ENCODE measurements around the gene EEFSEC.

DNA sequence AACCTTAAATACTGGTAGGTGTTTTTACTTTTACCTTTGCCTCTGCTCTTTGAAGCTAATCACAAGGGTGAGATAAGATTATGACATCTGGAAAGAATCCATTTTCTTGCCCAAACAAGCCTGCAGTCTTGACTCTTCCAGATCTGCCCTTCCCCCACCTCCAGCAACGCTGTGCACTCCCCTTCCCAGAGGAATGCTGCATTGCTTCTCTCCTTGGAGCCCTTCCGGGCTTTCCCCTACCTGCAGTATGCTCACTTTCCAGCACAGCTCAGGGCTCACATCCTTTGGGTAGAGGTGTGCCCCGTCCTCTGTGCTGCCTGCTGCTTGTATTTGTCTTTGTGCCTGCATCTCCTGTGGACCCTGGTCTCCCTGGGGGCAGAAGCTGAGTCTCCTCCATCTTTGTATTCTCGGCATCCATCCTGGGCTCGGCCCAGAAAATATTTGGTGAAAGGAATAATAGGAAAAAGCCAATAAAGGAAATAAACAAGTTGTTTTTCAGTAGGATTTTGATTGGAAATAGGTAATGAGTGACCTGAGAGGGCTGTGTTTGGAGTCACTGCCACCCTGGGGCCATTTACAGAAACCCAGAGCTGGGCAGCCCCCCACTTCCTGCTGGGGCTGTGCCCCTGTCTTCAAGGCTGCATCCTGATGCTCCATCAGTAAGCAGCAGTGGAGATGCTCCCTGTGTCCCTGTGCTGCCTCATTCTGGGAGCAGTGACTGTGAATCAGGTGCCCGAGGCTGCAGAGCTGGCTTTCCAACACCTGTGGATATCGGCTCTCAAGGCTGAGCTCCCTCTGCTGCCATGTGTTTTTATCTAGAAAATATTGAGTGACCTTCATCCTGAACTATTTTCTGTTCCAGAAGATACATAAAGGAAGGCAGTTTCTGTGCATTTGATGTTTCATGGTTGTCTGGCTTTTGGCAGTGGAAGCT is 117.5 kb downstream of the EEFSEC start:
- TF ChIP-seq, protein P1, sequence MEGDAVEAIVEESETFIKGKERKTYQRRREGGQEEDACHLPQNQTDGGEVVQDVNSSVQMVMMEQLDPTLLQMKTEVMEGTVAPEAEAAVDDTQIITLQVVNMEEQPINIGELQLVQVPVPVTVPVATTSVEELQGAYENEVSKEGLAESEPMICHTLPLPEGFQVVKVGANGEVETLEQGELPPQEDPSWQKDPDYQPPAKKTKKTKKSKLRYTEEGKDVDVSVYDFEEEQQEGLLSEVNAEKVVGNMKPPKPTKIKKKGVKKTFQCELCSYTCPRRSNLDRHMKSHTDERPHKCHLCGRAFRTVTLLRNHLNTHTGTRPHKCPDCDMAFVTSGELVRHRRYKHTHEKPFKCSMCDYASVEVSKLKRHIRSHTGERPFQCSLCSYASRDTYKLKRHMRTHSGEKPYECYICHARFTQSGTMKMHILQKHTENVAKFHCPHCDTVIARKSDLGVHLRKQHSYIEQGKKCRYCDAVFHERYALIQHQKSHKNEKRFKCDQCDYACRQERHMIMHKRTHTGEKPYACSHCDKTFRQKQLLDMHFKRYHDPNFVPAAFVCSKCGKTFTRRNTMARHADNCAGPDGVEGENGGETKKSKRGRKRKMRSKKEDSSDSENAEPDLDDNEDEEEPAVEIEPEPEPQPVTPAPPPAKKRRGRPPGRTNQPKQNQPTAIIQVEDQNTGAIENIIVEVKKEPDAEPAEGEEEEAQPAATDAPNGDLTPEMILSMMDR (IDR thresholded peaks at IDR 0.05): no peak
- TF ChIP-seq ZFX (IDR thresholded peaks at IDR 0.05; ENCODE audit: borderline replicate concordance): no peak
